Hepatocyte (in vitro differentiated cells): ENCODE measurements around the gene PRR36. TPM values are rescaled to one million over a fixed set of nuclear protein-coding genes. Genes with fewer than 3 reads are reported as not detected.

Experiments
- DNase-seq: peaks from one replicate; pipeline ENCODE4 v3.0.0-alpha.2; 2016; ENCODE audit warnings: low spot score
- H2AFZ ChIP-seq: fragments of 200-600 bp; sonication (generic); 2 replicates; pipeline ENCODE4 v1.6.0; 2016; ENCODE audit warnings: antibody characterized with exemption, mild to moderate bottlenecking
- H3K27ac ChIP-seq: fragments of 200-600 bp; sonication (generic); 2 replicates; pipeline ENCODE4 v1.5.1; 2016; ENCODE audit warnings: mild to moderate bottlenecking
- H3K27me3 ChIP-seq: fragments of 200-600 bp; sonication (generic); 2 replicates; pipeline ENCODE4 v1.6.1; 2016
- H3K36me3 ChIP-seq: fragments of 200-600 bp; sonication (generic); replicated peaks from 2 replicates; pipeline ENCODE4 v1.5.1; 2016; ENCODE audit warnings: low read depth; ENCODE audit not compliant: insufficient read depth
- H3K4me1 ChIP-seq: fragments of 200-600 bp; sonication (generic); 2 replicates; pipeline ENCODE4 v1.5.1; 2016; ENCODE audit warnings: mild to moderate bottlenecking, moderate library complexity; ENCODE audit not compliant: insufficient read depth
- H3K4me2 ChIP-seq: fragments of 200-600 bp; sonication (generic); 2 replicates; pipeline ENCODE4 v1.6.0; 2016
- H3K4me3 ChIP-seq: fragments of 200-600 bp; sonication (generic); 2 replicates; pipeline ENCODE4 v1.5.1; 2016; ENCODE audit warnings: mild to moderate bottlenecking
- H3K79me2 ChIP-seq: fragments of 200-600 bp; sonication (generic); 2 replicates; pipeline ENCODE4 v1.6.0; 2017; ENCODE audit warnings: mild to moderate bottlenecking
- H3K9me2 ChIP-seq: fragments of 200-600 bp; sonication (generic); replicated peaks from 2 replicates; pipeline ENCODE4 v1.6.0; 2017; ENCODE audit warnings: mild to moderate bottlenecking; ENCODE audit not compliant: insufficient read depth
- H3K9me3 ChIP-seq: fragments of 200-600 bp; sonication (generic); 2 replicates; pipeline ENCODE4 v1.5.1; 2016; ENCODE audit warnings: low read depth, mild to moderate bottlenecking
- H4K20me1 ChIP-seq: fragments of 200-600 bp; sonication (generic); 2 replicates; pipeline ENCODE4 v1.6.0; 2016; ENCODE audit warnings: mild to moderate bottlenecking; ENCODE audit not compliant: insufficient read depth, poor library complexity, severe bottlenecking
- CTCF ChIP-seq: fragments of 200-600 bp; sonication (generic); IDR thresholded peaks from 2 replicates; pipeline ENCODE4 v1.5.1; 2016; ENCODE audit warnings: antibody characterized with exemption, mild to moderate bottlenecking; ENCODE audit not compliant: poor library complexity
- EZH2 ChIP-seq: fragments of 200-600 bp; sonication (generic); IDR thresholded peaks from 2 replicates; pipeline ENCODE4 v1.6.1; 2016; ENCODE audit warnings: antibody characterized with exemption, mild to moderate bottlenecking, borderline replicate concordance
- EZH2phosphoT487 ChIP-seq: fragments of 200-600 bp; sonication (generic); IDR thresholded peaks from one replicate; pipeline ENCODE4 v1.6.1; 2018; ENCODE audit warnings: antibody characterized with exemption, mild to moderate bottlenecking, low read depth, moderate library complexity; ENCODE audit not compliant: unreplicated experiment, severe bottlenecking
- WGBS: methylation state at CpG from one replicate; pipeline ENCODE4 v1.1.6; 2016; ENCODE audit warnings: low lambda C conversion rate; ENCODE audit errors: missing lambda C conversion rate; 5-methylcytosine and 5-hydroxymethylcytosine counted together
- polyA plus RNA-seq: library from polyadenylated mRNA; unstranded; fragments of >200 nt; fragmentation: Nextera tagmentation; extraction: Ambion mirVana; gene quantifications from 2 replicates; pipeline ENCODE4 v1.2.1, GENCODE V29; 2016
- total RNA-seq: library from RNA; depleted of rRNA; stranded (reverse); fragments of >200 nt; gene quantifications from 2 replicates; pipeline ENCODE4 v1.2.3, GENCODE V29; 2014

The PRR36 gene
- total and polyA plus RNA-seq, 2 experiments from 2014 or later, result 1.00 to 2.5 TPM

GRCh38 chr19:7852851-7853769 is 21.1 kb downstream of the PRR36 start:
- no peaks in the 10 kb centered on the region for H4K20me1 ChIP-seq
- TF ChIP-seq EZH2phosphoT487 (no peak), CTCF (peak; percentile 94)
- H3K4me2 ChIP-seq, result peak overlapping the region; percentile 64
- H3K27me3 ChIP-seq, result no peaks in the 10 kb centered on the region
- no peaks in the 10 kb centered on the region for H3K36me3 ChIP-seq
- 30% methylated on average over 45 of the region's 45 CpGs for WGBS
- no peaks in the 10 kb centered on the region for H3K9me3 ChIP-seq
- peaks cover 4% of the 10 kb centered on the region for H3K4me1 ChIP-seq
- peak overlapping the region; percentile 85 for H3K27ac ChIP-seq
- H3K9me2 ChIP-seq, result no peaks in the 10 kb centered on the region
- no peak overlapping the region for H3K4me3 ChIP-seq
- no peaks in the 10 kb centered on the region for H3K79me2 ChIP-seq
- peak; percentile 95 for DNase-seq
- H2AFZ ChIP-seq, result no peak overlapping the region

DNA sequence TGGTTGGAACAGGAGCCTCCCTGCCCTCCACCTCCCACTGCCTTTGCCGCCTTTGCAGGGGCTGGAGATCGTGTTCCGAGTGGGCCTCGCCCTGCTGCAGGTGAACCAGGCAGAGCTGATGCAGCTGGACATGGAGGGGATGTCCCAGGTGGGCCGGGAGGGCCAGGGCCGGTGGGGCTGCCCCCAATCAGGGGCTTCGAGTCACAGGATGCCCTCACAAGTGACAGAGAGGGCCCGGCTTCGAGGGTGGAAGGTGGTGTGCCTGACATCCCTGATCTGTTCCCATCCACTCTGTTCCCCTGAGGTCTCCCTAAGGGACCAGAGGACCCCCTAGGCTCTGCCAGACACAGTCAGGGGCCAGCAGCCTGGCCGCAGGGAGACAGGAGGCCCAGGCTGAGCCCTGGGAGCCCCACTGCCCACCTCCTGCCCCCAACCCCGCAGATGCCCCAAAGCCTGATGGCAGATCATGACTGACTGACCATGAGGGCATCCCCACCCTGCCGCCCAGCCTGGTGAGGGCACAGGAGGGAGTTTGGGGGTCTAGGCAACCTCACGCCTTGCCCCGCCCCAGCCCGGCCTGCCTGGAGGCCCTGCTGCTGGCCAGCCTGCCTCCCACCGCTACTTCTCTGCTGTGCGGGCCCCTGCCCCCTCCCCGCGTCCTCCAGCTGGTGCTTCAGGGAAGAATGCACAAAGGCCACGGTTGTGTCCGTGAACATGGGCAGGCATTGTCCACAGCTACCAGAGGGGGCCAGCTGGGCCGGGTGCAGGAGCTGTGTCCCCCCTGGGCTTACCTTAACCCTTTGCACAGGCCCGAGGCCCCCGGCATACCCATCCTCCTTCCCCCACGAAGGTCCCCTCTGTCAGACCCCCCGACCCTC is 22.3 kb downstream of the PRR36 start:
- Histone ChIP-seq H3K9me3 (no peaks in the 10 kb centered on the region), H3K4me1 (peaks cover 4% of the 10 kb centered on the region), H3K79me2 (no peaks in the 10 kb centered on the region), H4K20me1 (no peaks in the 10 kb centered on the region), H2AFZ (no peak overlapping the region), H3K27me3 (no peaks in the 10 kb centered on the region), H3K4me3 (no peak overlapping the region), H3K36me3 (no peaks in the 10 kb centered on the region), H3K4me2 (no peak overlapping the region), H3K9me2 (no peaks in the 10 kb centered on the region), H3K27ac (no peak overlapping the region)
- TF ChIP-seq CTCF (no peak), EZH2 (no peak), EZH2phosphoT487 (no peak)
- 91% methylated on average over 26 of the region's 26 CpGs for WGBS
- no peak for DNase-seq

- no peaks in the 10 kb centered on the region for H3K9me2 ChIP-seq
- no peak overlapping the region for H3K4me3 ChIP-seq
- no peak overlapping the region for H3K27ac ChIP-seq
- no peak overlapping the region for H2AFZ ChIP-seq
- TF ChIP-seq EZH2phosphoT487 (no peak), CTCF (no peak), EZH2 (no peak)
- H3K4me2 ChIP-seq, result no peak overlapping the region
- H3K27me3 ChIP-seq, result no peaks in the 10 kb centered on the region
- no peaks in the 10 kb centered on the region for H3K36me3 ChIP-seq
- DNase-seq, result no peak
- no peaks in the 10 kb centered on the region for H3K9me3 ChIP-seq
- WGBS, result 95% methylated on average over 19 of the region's 19 CpGs
- H4K20me1 ChIP-seq, result no peaks in the 10 kb centered on the region
- no peaks in the 10 kb centered on the region for H3K79me2 ChIP-seq
- peaks cover 4% of the 10 kb centered on the region for H3K4me1 ChIP-seq
These were observed 23.1 kb downstream of the PRR36 start for GRCh38 chr19:7850945-7851622.
